Neural cell (in vitro differentiated cells): ENCODE results near the gene DBNDD1. TPM values are rescaled to one million over a fixed set of nuclear protein-coding genes. Genes with fewer than 3 reads are reported as not detected.

Experiments used
- H2AFZ ChIP-seq: fragments of 200-600, 300-800 bp; sonication (generic), shearing (Covaris generic); 2 replicates; pipeline ENCODE4 v1.6.0; 2014; ENCODE audit warnings: low read depth, mild to moderate bottlenecking, antibody characterized with exemption, low read length, moderate library complexity
- H3F3A ChIP-seq: fragments of 200-600 bp; shearing (Covaris generic); 2 replicates; pipeline ENCODE4 v1.6.1; 2016; ENCODE audit warnings: mild to moderate bottlenecking, moderate library complexity, mixed read lengths, antibody characterized with exemption, low read length; ENCODE audit not compliant: insufficient read depth, poor library complexity, severe bottlenecking
- H3K27ac ChIP-seq: fragments of 200-600, 300-800 bp; sonication (generic), shearing (Covaris generic); 2 replicates; pipeline ENCODE4 v1.5.1; 2014; ENCODE audit warnings: mild to moderate bottlenecking, low read length, moderate library complexity
- H3K27me3 ChIP-seq: fragments of 300-800, 200-600 bp; sonication (generic), shearing (Covaris generic); 2 replicates; pipeline ENCODE4 v1.6.0; 2014; ENCODE audit warnings: mild to moderate bottlenecking, low read depth, low read length, moderate library complexity; ENCODE audit not compliant: insufficient read depth
- H3K36me3 ChIP-seq: fragments of 300-800, 200-600 bp; sonication (generic), shearing (Covaris generic); 2 replicates; pipeline ENCODE4 v1.5.1; 2014; ENCODE audit warnings: mild to moderate bottlenecking, antibody characterized with exemption, low read length, moderate library complexity; ENCODE audit not compliant: insufficient read depth
- H3K4me2 ChIP-seq: fragments of 300-800, 200-600 bp; sonication (generic), shearing (Covaris generic); 2 replicates; pipeline ENCODE4 v1.6.0; 2014; ENCODE audit warnings: mild to moderate bottlenecking, low read length
- H3K4me3 ChIP-seq: fragments of 300-800, 200-600 bp; sonication (generic), shearing (Covaris generic); 2 replicates; pipeline ENCODE4 v1.5.1; 2014; ENCODE audit warnings: mild to moderate bottlenecking, low read length, moderate library complexity
- H3K79me2 ChIP-seq: fragments of 200-600 bp; shearing (Covaris generic); replicated peaks from 2 replicates; pipeline ENCODE4 v1.6.0; 2014; ENCODE audit warnings: mild to moderate bottlenecking, low read length, moderate library complexity; ENCODE audit not compliant: insufficient read depth
- H3K9ac ChIP-seq: fragments of 300-800, 200-600 bp; sonication (generic), shearing (Covaris generic); 2 replicates; pipeline ENCODE4 v1.6.1; 2016; ENCODE audit warnings: mild to moderate bottlenecking, low read length, mixed read lengths
- H3K9me2 ChIP-seq: fragments of 200-600 bp; shearing (Covaris generic); 2 replicates; pipeline ENCODE4 v1.6.1; 2016; ENCODE audit warnings: mild to moderate bottlenecking, low read length, mixed read lengths; ENCODE audit not compliant: insufficient read depth
- H3K9me3 ChIP-seq: fragments of 200-600, 300-800 bp; sonication (generic), shearing (Covaris generic); 2 replicates; pipeline ENCODE4 v1.6.1; 2016; ENCODE audit warnings: mild to moderate bottlenecking, mixed run types, low read length, moderate library complexity, mixed read lengths
- H4K20me1 ChIP-seq: fragments of 200-600 bp; shearing (Covaris generic); 2 replicates; pipeline ENCODE4 v1.6.1; 2016; ENCODE audit warnings: mild to moderate bottlenecking, mixed run types; ENCODE audit not compliant: insufficient read depth
- CTCF ChIP-seq: fragments of 450-650 bp; IDR thresholded peaks from 2 replicates; pipeline ENCODE4 v1.5.1; 2014; ENCODE audit warnings: antibody characterized with exemption, mild to moderate bottlenecking, moderate library complexity; ENCODE audit not compliant: poor library complexity, severe bottlenecking
- EP300 ChIP-seq: fragments of 450-650 bp; conservative IDR thresholded peaks from 2 replicates; pipeline ENCODE4 v1.6.1; 2014; ENCODE audit warnings: antibody characterized with exemption, mild to moderate bottlenecking, moderate library complexity; ENCODE audit not compliant: poor library complexity, severe bottlenecking
- EZH2 ChIP-seq: fragments of 200-600, 300-800 bp; shearing (Covaris generic), sonication (generic); IDR thresholded peaks from 2 replicates; pipeline ENCODE4 v1.6.1; 2014; ENCODE audit warnings: antibody characterized with exemption, low read length, borderline replicate concordance, mild to moderate bottlenecking; ENCODE audit not compliant: insufficient read depth, poor library complexity, severe bottlenecking
- MXI1 ChIP-seq: fragments of 450-650 bp; conservative IDR thresholded peaks from 2 replicates; pipeline ENCODE4 v1.6.1; 2014; ENCODE audit warnings: antibody characterized with exemption, mild to moderate bottlenecking; ENCODE audit not compliant: poor library complexity, severe bottlenecking
- POLR2AphosphoS5 ChIP-seq: IDR thresholded peaks from 2 replicates; pipeline ENCODE4 v1.6.1; 2012
- RAD21 ChIP-seq: fragments of 450-650 bp; conservative IDR thresholded peaks from 2 replicates; pipeline ENCODE4 v1.6.1; 2014; ENCODE audit warnings: antibody characterized with exemption, mild to moderate bottlenecking, moderate library complexity
- REST ChIP-seq: IDR thresholded peaks from 2 replicates; pipeline ENCODE4 v1.6.1; 2012; ENCODE audit warnings: borderline replicate concordance
- SMC3 ChIP-seq: fragments of 450-650 bp; conservative IDR thresholded peaks from 2 replicates; pipeline ENCODE4 v1.6.1; 2014; ENCODE audit warnings: antibody characterized with exemption, mild to moderate bottlenecking, moderate library complexity; ENCODE audit not compliant: poor library complexity
- TAF1 ChIP-seq: IDR thresholded peaks from 2 replicates; pipeline ENCODE4 v1.6.1; 2012; ENCODE audit warnings: low read depth
- polyA plus RNA-seq: library from polyadenylated mRNA; depleted of rRNA; stranded (reverse); fragments of >200 nt; gene quantifications from 2 replicates; pipeline ENCODE4 v1.2.3, GENCODE V29; 2014

DBNDD1 gene
- polyA plus RNA-seq, 1 donor from 2014 or later = 15.4 TPM

GRCh38 chr16:90054554-90054953 lies 35.3 kb upstream of the DBNDD1 start:
- H3K79me2 ChIP-seq = no peaks in the 10 kb centered on the region
- no peak overlapping the region for H3K9ac ChIP-seq
- TF ChIP-seq MXI1 (no peak), EZH2 (no peak), CTCF (no peak), REST (no peak), TAF1 (no peak), SMC3 (no peak), EP300 (no peak), POLR2AphosphoS5 (no peak), RAD21 (no peak)
- no peaks in the 10 kb centered on the region for H3K9me2 ChIP-seq
- H3K4me2 ChIP-seq = no peak overlapping the region
- H3K9me3 ChIP-seq = peaks cover 11% of the 10 kb centered on the region
- no peak overlapping the region for H2AFZ ChIP-seq
- no peak overlapping the region for H3K27ac ChIP-seq
- no peaks in the 10 kb centered on the region for H3K36me3 ChIP-seq
- no peaks in the 10 kb centered on the region for H3F3A ChIP-seq
- no peak overlapping the region for H3K4me3 ChIP-seq
- no peaks in the 10 kb centered on the region for H3K27me3 ChIP-seq
- no peaks in the 10 kb centered on the region for H4K20me1 ChIP-seq

DNA sequence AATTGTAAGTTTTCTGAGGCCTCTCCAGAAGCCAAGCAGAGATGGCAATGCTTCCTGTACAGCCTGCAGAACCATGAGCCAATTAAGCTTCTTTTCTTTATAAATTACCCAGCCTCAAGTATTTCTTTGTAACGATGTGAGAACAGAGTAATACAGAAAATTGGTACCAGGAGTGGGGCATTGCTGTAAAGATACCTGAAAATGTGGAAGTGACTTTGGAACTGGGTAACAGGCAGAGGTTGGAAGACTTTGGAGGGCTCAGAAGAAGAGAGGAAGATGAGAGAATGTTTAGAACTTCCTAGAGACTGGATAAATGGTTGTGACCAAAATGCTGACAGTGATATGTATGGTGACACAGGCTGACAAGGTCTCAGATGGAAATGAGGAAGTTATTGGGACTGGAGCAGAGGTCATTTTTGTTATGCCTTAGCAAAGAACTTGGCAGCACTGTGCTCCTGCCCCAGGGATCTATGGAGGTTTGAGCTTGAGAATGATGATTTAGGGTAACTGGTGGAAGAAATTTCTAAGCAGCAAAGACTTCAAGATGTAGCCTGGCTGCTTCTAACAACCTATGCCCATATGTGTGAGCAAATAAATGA lies 34.7 kb upstream of the DBNDD1 start:
- no peaks in the 10 kb centered on the region for H3F3A ChIP-seq
- peaks cover 11% of the 10 kb centered on the region for H3K9me3 ChIP-seq
- H3K4me2 ChIP-seq = no peak overlapping the region
- no peak overlapping the region for H3K27ac ChIP-seq
- H3K36me3 ChIP-seq = no peaks in the 10 kb centered on the region
- no peak overlapping the region for H3K4me3 ChIP-seq
- no peak overlapping the region for H2AFZ ChIP-seq
- no peaks in the 10 kb centered on the region for H3K9me2 ChIP-seq
- H3K27me3 ChIP-seq = no peaks in the 10 kb centered on the region
- TF ChIP-seq RAD21 (no peak), MXI1 (no peak)
- H3K79me2 ChIP-seq = no peaks in the 10 kb centered on the region
- no peaks in the 10 kb centered on the region for H4K20me1 ChIP-seq
- H3K9ac ChIP-seq = no peak overlapping the region
